Suprapubic skin (tissue), 3 donors: Measurements from ENCODE around the gene RNF11.

Source experiments
- POLR2AphosphoS5 ChIP-seq, 3 donors: sonication (generic); formaldehyde crosslinking; IDR thresholded peaks; one replicate each; pipeline ENCODE4 v1.6.1; 2017; ENCODE audit warnings: antibody characterized with exemption in 3 of 3
- TF ChIP-seq, protein P1 (sequence below), 2 donors: fragments of 200-600 bp in 1 of 2; fragments of 450-650 bp in 1 of 2; sonication (generic) in 1 of 2; IDR thresholded peaks; one replicate each; pipeline ENCODE4 v1.5.1; 2016 to 2019; ENCODE audit warnings: antibody characterized with exemption in 2 of 2, mild to moderate bottlenecking in 1 of 2, moderate library complexity in 1 of 2

GRCh38 chr1:51193564-51193963 is 42.5 kb upstream of the RNF11 start:
- TF ChIP-seq, protein P1, sequence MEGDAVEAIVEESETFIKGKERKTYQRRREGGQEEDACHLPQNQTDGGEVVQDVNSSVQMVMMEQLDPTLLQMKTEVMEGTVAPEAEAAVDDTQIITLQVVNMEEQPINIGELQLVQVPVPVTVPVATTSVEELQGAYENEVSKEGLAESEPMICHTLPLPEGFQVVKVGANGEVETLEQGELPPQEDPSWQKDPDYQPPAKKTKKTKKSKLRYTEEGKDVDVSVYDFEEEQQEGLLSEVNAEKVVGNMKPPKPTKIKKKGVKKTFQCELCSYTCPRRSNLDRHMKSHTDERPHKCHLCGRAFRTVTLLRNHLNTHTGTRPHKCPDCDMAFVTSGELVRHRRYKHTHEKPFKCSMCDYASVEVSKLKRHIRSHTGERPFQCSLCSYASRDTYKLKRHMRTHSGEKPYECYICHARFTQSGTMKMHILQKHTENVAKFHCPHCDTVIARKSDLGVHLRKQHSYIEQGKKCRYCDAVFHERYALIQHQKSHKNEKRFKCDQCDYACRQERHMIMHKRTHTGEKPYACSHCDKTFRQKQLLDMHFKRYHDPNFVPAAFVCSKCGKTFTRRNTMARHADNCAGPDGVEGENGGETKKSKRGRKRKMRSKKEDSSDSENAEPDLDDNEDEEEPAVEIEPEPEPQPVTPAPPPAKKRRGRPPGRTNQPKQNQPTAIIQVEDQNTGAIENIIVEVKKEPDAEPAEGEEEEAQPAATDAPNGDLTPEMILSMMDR (IDR thresholded peaks at IDR 0.05) = no peak
- no peak for TF ChIP-seq POLR2AphosphoS5 (IDR thresholded peaks at IDR 0.05)
